Fibroblast of the aortic adventitia (primary cell): ENCODE results near the gene RP2. TPM values are rescaled to one million over a fixed set of nuclear protein-coding genes. Genes with fewer than 3 reads are reported as not detected.

ENCODE experiments used
- DNase-seq: peaks from one replicate; pipeline ENCODE4 v3.0.0-alpha.2; 2010; ENCODE audit warnings: low read depth
- H3K4me3 ChIP-seq: 2 replicates; pipeline ENCODE4 v1.5.1; 2011; ENCODE audit warnings: low read depth, mild to moderate bottlenecking, control low read depth, low read length, moderate library complexity
- CTCF ChIP-seq: IDR thresholded peaks from 2 replicates; pipeline ENCODE4 v1.5.1; 2011; ENCODE audit warnings: mild to moderate bottlenecking, low read length, control low read depth, inconsistent platforms; ENCODE audit not compliant: insufficient read depth
- total RNA-seq: library from RNA; depleted of rRNA; stranded (reverse); fragments of >200 nt; gene quantifications from 2 replicates; pipeline ENCODE4 v1.2.3, GENCODE V29; 2012; ENCODE audit warnings: low replicate concordance

The RP2 gene
- total RNA-seq, 1 donor = 23.3 TPM

DNA sequence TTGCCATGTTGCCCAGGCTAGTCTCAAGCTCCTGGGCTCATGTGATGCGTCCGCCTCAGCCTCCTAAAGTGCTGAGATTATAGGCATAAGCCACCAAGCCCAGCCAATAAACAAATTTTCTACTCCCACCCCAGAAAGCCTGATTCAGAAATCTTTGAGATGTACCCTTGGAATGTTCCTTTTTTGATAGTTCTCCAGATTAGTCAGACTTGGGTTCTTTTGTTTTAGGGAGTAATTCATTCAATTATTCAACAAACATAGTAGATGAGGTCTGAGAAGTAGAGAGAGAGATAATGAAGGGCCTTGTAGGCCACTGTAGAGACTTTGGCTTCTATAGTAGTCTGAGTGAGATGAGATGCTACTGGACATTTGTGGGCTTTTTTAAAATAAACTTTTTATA lies 27.8 kb downstream of the RP2 start:
- TF ChIP-seq CTCF = no peak
- H3K4me3 ChIP-seq = no peak overlapping the region
- DNase-seq = peak; percentile 18

- TF ChIP-seq CTCF = no peak
- H3K4me3 ChIP-seq = no peak overlapping the region
- peak; percentile 56 for DNase-seq
Observed at GRCh38 chrX:46865281-46865680, 28.4 kb downstream of the RP2 start.

DNA sequence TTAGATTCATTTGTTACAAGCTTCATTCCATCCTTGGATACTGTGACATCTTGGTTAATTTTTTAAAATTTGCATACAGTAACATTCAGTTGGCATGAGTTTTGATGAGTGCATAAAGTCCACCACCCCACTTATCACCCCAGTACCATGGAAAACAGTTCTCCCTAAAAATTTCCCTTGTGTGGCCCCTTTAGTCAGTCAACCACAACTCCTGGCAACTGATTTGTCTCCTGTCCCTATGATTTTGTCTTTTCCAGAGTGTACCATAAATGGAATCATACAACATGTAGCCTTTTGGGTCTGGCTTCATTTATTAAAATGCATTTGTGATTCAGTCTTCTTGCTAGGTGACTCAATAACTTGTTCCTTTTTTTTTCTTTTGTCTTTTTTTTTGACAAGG lies 29.9 kb downstream of the RP2 start:
- DNase-seq = no peak
- no peak for TF ChIP-seq CTCF
- H3K4me3 ChIP-seq = no peak overlapping the region

DNA sequence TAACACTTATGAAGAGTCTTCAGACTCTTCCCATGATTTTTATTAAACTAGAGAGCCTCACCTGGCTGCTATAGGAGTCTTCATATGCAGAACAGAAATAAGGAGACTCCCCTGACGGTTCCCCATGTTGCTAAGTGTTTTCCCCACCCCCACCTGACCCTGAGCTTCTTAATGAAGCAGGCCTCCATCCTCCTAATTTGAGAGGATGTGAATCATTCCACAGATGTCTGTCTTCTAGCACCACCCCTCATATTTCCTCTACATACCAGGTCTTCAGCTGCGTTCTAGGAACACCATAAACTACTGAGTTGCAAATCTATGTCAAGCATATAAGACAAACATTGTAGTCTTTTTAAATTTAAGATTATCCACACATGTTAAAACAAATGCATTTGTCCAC lies 36.9 kb downstream of the RP2 start:
- DNase-seq = no peak
- no peak for TF ChIP-seq CTCF
- H3K4me3 ChIP-seq = no peak overlapping the region

- H3K4me3 ChIP-seq = no peak overlapping the region
- TF ChIP-seq CTCF = no peak
- peak; percentile 31 for DNase-seq
Observed at GRCh38 chrX:46876901-46877300, 40.1 kb downstream of the RP2 start.

DNA sequence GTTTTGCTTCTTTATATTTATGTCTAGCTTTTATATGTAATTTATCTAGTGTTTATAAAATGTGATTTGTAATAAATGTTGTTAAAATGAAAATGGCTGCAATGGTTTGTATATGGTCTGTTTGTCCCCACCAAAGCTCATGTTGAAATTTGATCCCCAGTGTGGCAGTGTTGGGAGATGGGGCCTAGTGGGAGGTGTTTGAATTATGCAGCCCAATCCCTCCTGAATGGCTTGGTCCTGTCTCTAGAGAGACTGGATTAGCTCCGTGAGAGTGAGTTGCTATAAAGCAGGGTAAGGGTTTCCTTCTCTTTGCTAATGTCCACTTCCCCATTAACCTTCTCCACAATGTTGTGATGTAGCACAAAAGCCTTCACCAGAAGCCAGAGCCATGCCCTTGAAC lies 45.4 kb downstream of the RP2 start:
- H3K4me3 ChIP-seq = no peak overlapping the region
- DNase-seq = no peak
- no peak for TF ChIP-seq CTCF

GRCh38 chrX:46884799-46885198 lies 48.0 kb downstream of the RP2 start:
- no peak for TF ChIP-seq CTCF
- no peak overlapping the region for H3K4me3 ChIP-seq
- no peak for DNase-seq
